NCI-H446 treated with DMSO at 0.1 percent for 48 hours (cell line): ENCODE measurements around the gene ZZZ3.
"Not testable (repeated sequence)": the region's sequence is repeated elsewhere in the genome, so short reads cannot be mapped to it uniquely, and the experiment has no call there.

Experiments
- DNase-seq: peaks from one replicate; lab custom pipeline; 2025; lab: John Stamatoyannopoulos, UW

Gene ZZZ3

DNA sequence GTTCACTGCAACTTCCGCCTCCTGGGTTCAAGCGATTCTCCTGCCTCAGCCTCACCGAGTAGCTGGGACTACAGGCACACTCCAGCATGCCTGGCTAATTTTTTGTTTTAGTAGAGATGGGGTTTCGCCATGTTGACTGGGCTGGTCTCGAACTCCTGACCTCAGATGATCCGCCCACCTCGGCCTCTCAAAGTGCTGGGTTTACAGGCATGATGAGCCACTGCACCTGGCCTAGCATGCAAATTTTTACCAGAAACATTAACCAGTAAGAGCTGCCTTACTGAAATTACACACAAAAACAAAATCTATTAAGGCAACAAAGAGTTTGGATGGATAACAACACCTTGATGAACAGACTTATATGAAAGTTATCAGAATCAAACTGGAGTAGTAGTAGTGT, 12.1 kb downstream of the ZZZ3 start:
- no peak for DNase-seq

DNA sequence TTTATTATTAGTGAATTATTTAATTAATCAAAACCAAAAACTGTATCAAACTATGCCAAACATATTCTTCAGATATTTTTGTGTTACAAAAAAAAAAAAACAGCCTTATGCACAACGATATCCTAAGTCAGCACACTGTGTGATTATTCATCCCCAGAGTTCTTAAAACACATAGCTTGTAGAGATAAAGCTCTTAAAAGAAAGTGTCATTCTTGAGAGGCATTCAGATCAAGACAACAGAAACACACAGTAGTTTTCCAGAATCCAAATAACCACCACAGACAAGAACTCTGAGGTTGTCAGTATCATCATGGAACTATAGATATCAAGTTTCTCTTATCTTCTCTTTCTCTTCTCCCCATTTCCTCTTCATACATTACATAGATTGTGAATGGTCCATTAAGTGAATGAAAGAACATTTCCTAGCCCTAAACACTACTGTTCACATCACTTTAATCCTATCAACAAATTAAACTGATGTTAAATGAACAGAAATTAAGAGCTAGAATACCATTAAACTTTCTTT, 13.5 kb downstream of the ZZZ3 start:
- no peak for DNase-seq

DNA sequence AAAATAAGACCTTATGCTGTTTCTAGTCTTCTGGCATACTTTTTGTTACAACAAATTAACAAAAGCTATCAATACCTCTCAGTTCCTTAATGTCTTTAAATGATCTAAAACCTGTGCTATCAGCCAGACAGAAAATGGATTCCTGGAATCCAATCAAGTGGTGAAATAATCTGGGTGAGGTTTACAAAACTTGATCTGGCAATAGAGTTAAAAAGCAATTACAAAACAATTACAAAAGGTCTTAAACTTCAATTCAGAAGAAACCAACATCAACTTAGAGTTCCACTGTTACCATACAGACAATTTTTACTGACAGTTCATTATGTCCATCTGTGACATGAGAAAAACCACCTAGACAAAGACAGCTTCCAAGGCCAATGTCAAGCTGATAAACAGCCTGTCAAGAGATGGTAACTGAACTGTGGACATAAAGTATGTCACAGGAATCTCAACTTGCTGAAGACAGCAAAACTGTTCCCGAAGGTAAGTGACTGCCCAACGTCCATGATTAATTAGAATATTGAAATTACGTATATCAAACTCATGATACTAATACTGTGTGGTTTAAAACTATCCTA, 17.4 kb downstream of the ZZZ3 start:
- no peak for DNase-seq

DNA sequence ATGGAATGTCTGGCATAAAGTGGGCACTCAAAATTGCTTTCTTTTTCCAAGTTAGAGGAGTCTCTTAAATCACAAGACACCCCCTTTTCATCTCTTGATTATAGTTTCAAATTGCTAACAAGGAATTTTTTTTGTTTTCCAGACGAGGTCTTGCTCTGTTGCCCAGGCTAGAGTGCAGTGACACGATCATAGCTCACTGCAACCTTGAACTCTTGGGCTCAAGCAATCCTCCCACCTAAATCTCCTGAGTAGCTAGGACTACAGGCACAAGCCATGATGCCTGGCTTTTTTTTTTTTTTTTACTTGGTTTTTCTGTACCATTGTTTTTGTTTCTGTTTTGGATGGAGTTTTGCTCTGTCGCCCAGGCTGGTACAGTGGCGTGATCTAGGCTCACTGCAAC, 20.8 kb downstream of the ZZZ3 start:
- no peak for DNase-seq

DNA sequence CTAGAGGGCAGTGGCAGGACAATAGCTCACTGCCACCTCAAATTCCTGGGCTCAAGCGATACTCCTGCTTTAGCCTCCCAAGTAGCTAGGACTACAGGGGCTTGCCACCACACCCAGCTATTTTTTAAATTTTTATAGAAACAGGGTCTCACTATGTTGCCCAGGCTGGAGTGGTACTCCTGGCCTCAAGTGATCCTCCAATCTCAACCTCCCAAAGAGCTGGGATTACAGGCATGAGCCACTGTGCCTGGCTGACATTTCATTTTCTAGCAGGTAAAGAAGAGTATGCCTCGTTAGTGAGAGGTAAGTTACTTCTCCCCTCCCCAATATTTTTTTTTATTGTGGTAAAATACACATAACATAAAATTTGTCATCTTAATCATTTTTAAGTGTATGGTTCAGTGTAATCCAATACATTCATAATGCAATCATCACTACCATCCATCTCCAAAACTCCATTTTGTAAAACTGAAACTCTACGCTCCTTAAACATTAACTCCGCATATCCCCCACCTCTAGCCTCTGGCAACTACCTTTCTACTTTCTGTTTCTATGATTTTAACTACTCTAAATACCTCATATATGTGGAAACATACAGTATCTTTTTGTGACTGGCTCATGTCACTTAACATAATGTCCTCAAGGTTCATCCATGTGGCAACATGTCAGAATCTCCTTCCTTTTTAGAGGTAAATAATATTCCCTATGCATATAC, 22.4 kb downstream of the ZZZ3 start:
- DNase-seq: no peak

DNA sequence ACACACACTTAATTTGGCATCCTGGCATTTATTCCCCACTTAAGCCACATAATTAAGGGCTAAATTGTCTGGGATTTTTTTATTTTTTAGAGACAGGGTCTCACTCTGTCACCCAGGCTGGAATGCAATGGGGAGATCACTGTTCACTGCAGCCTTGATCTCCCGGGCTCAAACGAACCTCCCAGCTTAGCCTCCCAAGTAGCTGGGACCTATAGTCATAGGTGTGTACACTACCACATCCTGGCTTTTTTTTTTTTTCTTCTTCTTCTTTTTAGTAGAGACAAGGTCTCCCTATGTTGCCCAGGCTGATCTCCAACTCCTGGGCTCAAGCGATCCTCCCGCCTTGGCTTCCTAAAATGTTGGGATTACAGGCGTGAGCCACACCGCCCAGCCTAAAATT, 24.2 kb downstream of the ZZZ3 start:
- no peak for DNase-seq

DNA sequence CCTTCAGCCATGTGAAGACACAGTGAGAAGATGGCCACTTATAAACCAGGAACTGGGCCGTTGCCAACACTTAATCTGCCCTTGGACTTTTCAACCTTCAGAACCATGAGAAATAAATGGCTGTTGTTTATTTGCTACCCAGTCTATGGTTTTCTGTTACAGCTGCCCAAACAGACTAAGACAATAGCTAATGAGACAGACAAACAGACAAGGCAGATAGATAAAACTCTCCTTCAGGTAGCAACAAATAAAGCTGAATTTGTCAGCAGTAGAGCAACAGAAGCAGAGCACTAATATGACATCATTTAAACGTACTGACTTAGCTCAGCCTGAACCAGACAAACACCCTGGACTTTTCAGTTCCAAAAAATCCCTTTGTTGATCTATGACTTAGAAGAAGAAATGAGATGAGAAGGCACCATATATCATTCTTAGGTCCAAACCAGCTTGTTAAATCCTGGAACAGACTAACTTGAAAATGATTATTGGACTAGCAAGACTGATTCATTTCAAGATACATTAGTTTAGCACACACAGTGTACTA, 27.0 kb downstream of the ZZZ3 start:
- no peak for DNase-seq

DNA sequence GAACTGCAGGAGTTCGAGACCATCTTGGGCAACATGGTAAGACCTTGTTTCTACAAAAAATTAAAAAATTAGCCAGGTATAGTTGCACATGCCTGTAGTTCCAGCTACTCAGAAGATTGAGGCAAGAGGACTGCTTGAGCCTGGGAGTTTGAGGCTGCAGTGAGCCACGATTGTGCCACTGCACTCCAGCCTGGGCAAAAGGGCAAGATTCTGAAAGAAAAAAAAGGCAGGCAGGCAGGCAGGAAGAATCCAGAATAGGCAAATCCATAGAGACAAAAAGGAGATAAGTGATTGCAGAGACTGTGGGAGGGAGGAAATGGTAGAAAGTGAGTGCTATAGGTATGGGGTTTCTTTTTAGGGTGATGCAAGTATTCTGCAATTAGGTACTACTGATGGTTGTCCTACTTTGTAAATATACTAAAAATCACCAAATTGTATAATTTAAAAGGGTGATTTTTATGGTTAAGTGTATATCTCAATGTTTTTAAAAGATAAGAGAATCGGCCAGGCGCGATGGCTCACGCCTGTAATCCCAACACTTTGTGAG, 29.4 kb downstream of the ZZZ3 start:
- no peak for DNase-seq

DNA sequence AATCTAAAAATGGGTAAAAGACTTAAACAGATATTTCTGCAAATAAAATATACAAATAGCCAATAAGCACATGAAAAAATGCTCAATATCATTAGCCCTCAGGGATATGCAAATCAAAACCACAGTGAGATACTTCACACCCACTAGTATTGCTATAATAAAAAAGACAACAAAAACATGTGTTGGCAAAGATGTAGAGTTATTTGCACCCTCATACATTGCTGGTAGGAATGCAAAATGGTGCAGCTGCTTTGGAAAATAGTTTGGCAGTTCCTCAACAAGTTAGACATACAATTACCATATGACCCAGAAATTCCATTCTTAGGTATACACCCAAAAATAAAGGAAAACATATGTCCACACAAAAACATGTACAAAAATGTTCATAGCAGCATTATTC, 30.2 kb downstream of the ZZZ3 start:
- no peak for DNase-seq

DNA sequence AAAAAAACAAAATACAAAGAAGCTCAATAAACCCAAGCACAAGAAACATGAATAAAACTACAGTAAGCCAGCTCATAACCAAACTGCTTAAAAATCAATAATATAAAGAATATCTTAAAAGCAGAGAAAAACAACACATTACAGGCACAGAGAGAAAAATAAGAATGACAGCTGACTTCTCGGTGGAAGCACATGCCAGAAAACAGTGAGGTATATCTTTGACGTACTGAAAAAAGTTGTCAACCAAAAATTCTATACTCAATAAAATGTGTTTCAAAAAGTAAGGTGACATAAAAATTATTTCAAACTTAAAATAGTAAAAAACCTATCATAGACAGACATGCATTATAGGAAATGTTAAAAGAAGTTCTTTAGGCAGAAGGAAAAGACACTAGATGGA, 33.3 kb downstream of the ZZZ3 start:
- no peak for DNase-seq

DNA sequence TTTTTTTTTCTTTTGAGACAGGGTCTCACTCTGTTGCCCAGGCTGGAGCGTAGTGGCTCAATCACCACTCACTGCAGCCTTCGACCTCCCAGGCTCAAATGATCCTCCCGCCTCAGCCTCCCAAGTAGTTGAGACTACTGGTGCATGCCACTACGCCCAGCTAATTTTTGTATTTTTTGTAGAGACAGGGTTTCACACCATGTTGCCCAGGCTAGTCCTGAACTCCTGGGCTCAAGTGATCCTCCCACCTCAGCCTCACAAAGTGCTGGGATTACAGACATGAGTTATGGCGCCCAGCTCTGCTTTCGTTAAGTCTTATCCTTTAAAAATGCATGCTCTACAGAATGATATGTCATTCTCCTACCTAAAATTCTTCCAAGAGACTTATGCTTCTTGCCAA, 36.2 kb downstream of the ZZZ3 start:
- not testable (repeated sequence) for DNase-seq

DNA sequence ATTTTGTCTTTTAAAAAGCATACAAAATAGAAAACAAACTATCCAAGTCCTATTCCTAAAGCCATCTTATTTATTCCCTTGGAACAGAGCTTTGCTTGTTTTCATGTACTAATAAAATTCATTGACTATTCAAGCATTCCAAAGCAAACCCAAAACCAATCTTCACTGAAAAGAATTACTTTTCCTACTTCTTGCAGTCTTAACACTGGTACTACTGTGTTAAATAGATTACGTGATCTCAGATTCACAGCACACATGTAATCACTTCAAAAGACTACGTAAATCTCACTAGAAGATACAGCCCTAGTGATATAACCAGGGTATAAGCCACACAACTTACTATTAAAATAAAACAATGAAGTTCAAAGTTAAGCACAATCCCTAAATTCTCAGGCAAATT, 39.0 kb downstream of the ZZZ3 start:
- no peak for DNase-seq

DNA sequence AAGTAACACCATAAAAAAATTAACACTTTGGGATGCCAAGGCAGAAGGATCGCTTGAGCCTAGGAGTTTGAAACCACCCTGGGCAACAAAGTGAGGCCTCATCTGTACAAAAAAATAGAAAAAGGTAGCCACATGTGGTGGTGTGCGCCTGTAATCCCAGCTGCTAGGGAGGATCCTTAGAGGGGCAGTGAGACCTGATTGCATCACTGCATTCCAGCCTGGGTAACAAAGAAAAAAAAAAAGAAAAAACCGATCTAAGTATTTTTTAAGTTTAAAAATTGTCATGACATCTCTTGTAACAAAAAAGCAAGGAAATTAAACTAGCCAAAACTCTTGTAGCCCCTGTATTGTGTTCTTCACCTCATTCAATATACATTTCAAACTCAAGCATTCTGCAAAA, 39.5 kb downstream of the ZZZ3 start:
- DNase-seq: no peak

DNA sequence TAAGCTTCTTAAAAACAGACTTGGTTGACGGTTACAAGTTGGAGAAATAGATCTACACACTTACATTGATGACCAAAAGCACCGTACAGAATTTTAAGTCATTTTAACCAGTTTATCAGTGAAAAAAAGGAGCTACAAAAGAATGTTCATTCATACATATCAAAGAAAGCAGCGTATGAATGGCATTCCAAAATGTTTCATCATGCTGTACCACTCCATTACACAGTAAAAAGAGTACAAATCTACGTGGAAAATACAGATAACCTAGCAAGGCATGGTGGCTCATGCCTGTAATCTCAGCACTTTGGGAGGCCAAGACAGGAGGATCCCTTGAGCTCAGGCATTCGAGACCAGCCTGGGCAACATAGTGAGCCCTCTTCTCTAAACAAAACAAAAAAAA, 40.3 kb downstream of the ZZZ3 start:
- no peak for DNase-seq

DNA sequence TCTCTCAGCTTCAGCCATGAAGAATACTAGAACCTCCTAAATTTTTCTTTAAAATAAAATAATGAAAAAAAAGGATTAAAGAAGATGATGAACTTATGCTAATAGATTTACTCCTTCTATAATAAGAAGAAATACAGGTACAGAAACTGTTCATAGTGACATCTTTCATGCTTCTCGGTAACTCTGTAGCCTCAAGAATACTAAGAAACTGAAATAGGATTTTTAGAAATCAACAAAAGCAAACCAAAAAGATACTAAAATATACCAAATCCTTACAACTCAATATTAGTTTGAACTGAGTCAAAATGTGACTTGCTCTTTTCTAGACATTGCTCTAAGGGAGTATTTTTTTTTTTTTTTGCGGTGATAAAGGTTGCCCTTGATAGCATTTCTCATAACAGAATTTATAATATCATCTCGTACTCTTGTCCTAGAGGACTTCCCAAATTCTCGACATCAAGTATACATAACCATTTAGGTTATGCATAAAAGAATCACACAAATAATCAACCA, 42.8 kb downstream of the ZZZ3 start:
- DNase-seq: no peak

DNA sequence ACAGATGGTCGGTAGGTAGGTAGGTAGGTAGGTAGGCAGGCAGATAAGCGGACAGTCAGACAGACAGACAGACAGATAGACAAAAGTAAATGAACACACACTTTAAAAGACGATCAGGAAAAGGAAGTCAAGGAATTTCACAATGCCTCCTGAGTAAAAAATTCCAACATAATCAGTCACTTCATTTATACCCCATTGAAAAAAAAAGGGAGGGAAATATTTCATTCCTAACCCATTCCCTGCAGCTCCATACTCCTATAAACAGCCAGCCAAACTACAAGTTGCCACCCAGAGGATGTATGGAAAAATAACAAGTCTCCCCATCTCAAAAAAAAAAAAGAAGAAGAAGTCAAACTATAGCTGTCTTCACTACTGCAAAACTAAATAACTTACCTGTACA, 43.4 kb downstream of the ZZZ3 start:
- DNase-seq: no peak

DNA sequence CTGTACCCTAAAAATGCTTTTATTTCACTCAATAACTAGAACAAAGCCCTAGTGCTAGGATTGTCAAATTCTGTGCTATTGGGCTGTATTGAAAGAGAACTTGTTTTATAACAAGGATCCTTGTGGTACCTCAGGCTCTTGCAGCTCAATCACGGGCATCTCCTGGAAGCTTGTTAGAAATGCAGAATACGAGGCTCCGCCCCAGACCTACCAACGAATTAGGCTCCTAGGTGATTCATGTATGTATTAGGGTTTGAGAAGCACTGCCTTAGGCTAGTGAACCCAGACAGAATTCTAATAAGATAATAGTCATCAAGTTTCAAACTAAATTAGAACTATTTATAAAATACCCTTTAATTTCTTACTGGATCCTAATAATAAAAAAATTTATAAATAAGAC, 45.6 kb downstream of the ZZZ3 start:
- no peak for DNase-seq
